T-helper 1 cell (primary cell): ENCODE results near the gene CELA1.
"Not testable (repeated sequence)": the region's sequence is repeated elsewhere in the genome, so short reads cannot be mapped to it uniquely, and the experiment has no call there.

Experiments
- DNase-seq, 5 donors: peaks; one replicate each; pipeline ENCODE4 v3.0.0-alpha.2; 2012 to 2020

CELA1 gene

DNA sequence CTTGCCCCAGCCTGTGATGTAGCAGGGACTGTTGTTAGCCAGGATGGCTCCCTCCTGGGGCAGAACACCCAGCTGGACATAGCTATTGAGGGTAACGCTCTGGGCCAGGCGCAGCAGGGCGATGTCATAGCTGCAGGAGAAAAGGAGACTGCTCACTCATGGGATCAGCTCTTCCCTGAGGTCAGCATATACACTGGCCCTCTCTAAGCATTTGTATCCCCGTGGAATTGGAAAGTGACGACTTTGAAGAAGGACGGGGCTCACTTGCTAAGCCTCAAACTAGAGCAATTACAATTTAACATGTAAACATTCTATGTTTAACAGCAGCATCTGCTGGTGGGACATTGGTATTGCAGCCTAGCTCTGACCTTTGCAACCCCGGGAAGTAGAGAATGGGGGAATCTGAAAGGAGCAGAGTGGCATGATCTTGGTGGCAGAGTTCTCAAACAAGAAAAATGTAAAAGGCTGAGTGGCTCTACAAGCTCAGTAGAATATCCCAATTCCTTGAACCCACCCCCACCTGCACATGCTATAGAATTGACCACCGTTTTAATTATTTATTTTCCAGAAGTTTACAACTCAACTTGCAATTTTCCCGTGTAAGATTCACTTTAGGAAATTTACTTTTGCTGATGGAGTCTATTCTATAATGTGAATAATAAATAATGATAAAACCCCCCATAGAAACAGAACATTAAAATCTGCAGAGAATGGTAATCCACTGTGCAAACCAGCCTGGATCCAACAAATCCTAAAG lies 5.0 kb downstream of the CELA1 start:
- DNase-seq: peak in 4 of 5 donors; percentile 40 to 77 (median 61)

DNA sequence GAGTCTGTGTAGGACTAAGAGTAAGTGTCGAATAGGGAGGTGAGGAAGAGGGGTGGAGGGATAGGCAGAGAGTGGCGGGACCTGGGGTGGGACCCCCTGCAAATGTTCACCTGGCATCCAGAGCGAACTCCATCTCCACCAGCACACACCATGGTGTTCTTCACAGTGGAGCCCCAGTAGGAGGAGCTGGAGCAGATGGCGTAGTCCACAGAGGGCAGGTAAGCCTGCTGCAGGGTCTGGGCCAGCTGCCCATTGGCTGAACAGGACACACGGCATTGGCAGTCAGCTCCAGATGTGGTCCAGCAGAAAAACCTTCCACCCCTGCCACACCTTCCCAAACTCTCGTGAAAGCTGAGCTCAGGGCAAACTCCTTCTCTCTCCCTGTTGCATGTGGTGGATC lies 6.7 kb downstream of the CELA1 start:
- DNase-seq: no peak

DNA sequence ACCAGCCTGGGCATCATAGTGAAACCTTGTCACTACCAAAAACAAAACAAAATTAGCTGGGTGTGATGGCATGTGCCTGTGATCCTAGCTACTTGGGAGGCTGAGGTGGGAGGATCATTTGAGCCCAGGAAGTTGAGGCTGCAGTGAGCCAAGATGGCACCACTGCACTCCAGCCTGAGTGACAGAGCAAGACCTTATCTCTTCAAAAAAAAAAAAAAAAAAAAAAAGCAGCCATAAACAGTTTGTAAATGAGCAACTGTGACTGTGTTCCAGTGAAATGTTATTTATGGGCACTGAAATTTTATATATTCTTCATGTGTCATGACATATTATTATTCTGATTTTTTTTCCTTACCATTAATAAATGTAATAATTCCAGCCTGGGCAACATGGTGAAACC lies 9.1 kb downstream of the CELA1 start:
- not testable (repeated sequence) for DNase-seq

DNA sequence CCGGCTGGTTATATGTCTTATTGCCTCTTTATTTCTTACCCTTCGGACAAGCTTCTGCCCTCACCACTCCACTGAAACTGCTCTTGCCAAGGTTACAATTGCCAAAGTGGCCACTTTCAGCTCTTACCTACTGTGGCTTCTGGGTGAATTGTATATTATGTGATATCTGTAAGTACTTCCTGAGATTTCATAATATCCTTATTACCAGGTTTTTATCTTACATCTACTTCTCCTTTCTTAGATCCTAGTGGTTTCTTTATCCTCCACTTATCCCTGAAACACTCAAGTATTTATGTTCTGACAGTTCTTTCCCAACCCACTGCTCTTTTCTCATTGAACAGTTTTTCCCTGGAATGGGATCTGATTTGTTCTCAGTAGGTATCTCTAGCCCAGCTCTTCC lies 10.5 kb downstream of the CELA1 start:
- no peak for DNase-seq

DNA sequence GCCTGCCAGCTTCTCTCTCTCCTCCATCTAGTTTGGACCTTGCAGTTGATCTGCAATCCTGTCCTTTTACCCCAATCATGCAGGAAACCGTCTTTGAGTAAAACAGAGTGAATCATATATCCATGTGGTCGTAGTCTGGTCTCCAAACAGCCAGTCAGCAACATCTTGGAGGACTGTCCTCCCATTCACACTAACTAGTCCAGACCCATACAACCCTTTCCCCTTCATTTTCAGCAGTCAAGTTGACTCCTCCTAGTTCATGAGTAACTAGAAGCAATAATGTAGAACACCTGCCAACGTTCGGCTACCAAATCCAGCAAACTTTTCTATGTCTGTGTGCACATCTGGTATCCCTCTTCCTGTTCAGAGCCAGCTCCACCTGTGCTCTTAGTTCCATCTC lies 11.7 kb downstream of the CELA1 start:
- no peak for DNase-seq

DNA sequence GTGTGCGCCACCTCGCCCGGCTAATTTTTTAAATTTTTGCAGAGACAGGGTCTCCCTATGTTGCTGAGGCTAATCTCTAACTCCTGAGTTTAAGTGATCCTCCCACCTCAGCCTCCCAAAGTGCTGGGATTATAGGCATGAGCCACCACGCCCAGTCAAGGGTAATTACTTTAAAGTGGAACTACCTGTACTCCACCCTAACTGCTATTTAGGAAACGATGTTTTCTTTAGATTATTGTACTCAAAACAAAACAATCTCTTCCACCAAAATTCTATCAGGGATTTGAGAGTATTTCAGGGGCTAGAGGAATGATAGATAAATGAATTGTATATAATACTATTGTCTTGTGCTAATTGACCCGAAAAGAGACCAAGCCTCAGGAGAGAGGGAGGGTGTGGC lies 12.9 kb downstream of the CELA1 start:
- DNase-seq: no peak

DNA sequence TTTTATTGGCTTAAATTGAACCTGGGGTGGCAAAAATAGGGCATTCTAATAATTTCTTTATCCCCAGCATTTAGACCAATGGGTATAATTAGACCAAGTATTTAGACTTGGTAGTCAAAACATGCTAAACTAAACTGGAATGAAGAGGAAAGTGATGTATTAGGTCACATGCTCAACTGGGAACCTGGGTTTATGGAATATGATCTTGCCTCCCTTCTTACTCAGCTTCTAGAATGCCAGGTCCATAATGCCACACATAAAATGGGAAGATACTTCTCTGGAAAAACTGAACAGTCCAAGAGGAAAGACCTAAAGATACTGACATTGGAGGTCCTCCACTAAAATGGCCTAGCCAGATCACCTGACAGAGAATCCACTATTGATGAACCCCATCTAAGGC lies 16.3 kb downstream of the CELA1 start:
- no peak for DNase-seq

DNA sequence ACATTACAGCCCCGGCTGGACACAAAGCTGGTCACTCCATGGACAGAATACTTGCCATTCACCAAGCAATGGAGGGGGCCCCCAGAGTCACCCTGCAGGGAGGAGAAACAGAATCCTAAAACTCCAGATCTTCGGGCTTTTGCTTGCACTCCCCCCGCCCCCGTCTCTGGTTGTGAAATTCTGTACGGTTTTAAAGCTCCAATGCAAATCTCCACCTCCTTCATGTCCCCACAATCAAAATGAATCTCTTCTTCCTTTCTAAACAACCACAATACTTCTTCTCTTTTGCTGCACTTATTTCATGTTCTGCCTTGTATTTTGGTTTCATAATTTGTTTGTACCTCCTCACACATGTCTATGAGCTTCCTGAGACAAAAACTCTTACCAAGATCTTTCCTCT lies 16.7 kb downstream of the CELA1 start:
- DNase-seq: peak in 1 of 5 donors; percentile 40

DNA sequence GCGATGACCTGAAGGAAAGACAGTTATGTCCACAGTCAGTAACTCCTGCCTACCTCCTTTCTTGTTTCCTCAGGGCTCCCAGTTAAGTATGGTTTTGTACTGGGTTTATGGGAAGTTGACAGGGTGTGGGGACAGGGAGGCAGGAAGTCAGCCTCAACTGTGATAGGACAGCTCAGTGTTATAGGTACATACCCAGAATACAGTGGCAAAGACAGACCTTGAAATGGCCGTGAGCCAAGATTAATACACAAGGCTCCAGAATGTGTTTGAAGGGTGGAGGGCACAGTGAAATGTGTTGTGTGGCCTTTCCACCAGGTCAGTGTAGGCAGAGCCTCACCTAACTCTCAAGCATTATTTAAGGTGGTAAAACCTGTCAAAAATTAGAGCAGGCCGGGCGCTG lies 17.9 kb downstream of the CELA1 start:
- DNase-seq: no peak

DNA sequence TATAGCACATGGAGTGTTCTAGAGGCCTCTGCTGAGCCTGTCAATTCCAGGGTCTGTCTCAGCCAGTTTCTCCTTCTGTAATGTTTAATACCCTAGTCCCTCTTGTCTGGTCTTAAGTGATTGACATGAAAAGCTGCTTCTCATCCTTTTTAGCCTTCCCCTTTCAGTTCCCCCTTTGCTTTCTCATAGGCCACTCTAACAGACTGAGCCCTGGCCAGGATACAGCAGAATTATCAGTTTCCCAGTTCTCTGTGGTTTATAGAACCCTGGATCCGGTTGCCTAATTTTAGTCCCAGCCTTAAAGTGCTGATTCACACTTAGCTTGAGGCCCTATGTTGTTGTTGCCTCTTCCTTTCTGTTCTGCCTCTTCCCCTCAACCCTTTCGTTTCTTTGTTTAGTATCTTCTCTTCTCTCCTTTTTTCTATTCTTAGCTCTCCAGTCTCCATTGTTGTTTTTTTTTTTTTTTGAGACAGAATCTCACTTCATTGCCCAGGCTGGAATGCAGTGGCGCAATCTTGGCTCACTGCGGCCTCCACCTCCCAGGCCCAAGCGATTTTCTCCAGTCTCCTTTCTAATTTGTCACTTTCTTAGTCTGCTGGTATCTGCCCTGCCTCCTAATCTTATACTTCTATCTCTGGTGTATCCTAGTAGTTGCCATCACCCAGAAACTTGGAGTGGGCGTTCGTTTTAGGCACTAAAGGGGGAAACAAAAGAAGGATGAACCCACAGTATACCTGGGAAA lies 19.6 kb downstream of the CELA1 start:
- DNase-seq: peak in 1 of 5 donors; percentile 73

DNA sequence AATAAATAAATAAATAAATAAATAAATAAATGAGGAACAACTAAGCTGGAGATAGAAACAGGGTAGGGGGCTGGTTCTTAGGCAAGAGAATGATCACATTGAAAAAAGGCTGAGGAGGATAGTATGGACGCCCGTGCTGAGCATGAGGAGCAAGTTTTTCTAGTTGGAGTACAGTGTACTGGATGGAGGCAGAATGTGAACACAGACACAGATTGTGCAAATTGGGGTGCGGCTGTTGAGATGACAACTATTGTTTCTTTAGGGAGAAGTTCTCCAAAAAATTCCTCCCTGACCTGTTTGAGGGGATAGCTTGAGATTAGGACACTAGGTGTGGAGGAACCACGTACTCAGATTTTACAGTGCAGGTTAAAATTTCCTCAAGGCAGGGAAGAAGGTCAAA lies 21.5 kb downstream of the CELA1 start:
- DNase-seq: no peak

DNA sequence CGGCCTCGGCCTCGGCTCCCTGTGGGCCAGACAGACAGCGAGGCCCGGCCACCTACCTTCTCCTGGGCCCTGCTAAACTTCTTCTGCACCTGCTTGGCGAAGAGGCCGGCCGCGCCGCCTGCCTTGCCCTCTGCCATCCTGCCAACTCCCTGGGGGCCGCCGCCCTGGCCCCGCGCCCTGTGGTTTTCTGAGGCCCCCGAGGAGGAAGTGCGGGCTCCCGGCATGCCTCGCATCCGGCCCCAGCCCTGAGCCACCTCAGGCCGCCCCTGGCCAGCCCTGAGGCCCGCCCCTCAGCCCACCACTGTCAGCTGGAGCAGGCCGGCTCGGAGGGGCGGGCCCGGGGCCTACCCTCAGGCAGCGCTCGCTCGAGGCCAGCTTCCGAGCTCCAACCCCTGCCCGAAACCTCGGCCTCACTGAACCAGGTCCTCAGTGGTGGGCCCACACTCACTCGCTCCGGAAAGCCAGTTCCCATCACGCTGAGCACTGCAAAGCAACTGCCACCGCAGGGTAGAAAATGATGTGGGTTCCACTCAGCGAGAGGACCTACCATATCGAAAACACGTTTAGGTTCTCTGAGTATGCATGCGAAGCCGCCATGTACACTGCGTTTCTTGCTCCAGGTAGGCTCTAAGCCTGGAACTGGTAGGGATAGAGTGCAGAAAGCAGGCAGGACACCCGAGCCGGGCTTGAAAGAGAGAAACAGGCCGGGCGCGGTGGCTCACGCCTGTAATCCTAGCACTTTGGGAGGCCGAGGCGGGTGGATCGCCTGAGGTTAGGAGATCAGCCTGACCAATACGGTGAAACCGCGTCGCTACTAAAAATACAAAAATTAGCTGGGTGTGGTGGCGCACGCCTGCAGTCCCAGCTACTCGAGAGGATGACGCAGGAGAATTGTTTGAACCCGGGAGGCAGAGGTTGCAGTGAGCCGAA lies 22.2 kb downstream of the CELA1 start, which contains the start of gene BIN2:
TSS of gene BIN2 (minus strand) at position 209 of the 930 bp plus-strand sequence. CDS start at position 137, 72 bp downstream.
- peak; percentile 43 to 87 (median 55) for DNase-seq

DNA sequence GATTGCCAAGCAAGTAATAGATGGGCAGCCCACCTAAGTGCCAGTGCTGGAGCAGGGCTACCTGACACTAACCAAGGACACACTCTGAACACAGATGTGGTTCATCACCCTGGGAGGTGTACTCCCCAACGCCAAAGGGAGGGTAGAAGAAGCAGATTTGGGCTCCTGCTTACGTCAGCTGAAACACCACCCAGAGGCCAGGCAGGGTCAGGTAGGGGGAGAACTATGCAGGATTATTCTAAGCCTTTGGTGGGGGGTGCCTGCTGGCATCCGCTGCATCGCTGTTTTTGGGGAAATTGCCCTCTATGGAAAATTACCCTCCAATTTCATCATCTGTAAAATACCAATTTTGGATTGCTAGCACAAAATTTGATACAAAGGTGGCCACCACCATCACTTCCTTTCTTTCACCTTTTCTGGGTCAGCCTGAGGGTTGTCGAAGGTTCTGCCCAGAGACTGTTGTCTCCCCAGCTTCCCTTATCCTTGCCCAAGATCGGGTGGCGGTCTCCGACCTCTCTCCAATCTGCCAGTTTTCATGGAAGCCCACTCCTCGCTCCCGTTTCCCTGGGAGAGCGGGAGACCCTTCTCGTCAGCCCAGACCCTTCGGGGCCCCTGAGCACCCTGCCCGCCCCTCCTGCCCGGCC lies 23.0 kb downstream of the CELA1 start:
- peak; percentile 14 to 79 (median 39) for DNase-seq

DNA sequence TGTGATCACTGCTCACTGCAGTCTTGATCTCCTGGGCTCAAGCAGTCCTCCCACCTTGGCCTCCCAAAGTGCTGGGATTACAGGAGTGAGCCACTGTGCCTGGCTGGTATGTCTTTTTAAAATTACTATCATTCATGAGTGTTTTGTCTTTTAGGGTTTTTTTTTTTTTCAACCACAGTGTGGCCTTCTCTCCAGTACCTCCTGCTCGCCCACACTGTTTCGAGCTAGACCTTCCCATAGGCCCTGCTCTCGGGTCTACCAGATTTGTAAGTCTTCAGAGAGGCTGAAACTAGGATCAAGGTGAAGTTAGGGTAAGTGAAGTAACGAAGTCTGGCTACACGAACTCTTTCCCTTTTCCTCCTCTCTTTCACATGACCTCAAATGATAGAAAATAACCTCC lies 24.0 kb downstream of the CELA1 start:
- DNase-seq: peak in 1 of 5 donors; percentile 30

DNA sequence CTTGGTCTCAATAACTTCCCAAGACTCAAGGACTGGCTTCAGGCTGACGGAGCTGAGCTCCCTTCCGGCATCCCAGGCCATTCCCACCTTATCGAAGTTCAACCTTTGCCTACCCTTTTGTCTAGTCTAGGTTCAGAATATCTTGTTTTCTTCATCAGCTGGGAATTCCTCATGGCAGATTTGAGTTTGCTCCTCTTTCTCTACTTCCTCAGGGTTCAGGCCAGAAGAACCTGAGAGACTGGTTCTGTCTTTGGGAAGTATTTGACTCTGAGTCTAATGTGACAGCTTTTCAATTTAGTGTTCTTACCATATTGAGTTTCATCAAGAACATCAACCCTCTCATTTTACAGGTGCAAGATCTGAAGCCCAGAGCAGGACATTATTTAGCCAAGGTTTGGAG lies 24.6 kb downstream of the CELA1 start:
- no peak for DNase-seq

DNA sequence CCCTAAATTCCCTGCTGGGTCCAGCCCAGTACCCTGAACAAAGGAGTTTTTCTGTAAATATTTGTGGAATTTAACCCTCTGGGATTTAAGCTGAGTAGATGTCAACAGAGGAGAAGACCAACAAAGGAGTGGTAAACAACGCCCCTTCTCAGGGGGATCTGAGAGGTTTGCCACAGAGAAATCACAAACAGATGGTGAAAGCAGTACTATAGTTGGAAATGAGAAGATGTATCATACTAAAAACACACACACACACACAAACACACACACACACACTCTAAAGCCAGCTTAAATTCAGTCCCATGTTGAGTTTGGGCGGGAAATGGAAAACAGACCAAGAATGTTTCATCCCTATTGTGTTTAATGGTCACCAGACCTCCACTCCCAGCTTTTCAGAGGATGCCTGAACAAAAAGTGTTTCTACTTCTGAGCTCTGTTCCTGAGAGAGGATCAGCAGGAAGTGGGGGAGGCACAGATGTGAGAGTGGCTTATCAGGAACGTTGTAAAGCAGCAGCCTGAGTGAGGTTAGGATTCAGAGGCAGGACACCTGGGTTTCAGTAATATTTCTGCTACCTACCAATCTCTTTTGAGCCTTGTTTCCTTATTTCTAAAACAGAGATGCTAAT lies 25.7 kb downstream of the CELA1 start:
- peak in 1 of 5 donors; percentile 38 for DNase-seq

DNA sequence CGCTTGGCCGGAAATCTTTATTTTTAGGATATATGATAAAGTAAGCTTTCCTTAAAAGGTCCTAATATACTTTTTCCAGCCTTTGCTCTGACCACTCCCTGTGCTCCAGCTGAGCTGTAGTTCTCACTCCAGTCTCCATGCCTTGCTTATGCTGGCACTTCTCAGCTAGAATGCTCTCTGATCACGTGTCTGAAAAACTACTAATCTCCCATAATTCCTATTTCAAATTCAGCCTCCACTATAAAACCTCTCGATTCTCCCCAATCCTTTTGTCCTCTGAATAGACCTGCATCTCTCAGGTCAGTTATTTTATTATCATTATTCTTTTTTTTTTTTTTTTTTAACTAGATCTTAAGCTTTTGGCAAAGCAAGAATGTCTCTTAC lies 26.2 kb downstream of the CELA1 start:
- no peak for DNase-seq

DNA sequence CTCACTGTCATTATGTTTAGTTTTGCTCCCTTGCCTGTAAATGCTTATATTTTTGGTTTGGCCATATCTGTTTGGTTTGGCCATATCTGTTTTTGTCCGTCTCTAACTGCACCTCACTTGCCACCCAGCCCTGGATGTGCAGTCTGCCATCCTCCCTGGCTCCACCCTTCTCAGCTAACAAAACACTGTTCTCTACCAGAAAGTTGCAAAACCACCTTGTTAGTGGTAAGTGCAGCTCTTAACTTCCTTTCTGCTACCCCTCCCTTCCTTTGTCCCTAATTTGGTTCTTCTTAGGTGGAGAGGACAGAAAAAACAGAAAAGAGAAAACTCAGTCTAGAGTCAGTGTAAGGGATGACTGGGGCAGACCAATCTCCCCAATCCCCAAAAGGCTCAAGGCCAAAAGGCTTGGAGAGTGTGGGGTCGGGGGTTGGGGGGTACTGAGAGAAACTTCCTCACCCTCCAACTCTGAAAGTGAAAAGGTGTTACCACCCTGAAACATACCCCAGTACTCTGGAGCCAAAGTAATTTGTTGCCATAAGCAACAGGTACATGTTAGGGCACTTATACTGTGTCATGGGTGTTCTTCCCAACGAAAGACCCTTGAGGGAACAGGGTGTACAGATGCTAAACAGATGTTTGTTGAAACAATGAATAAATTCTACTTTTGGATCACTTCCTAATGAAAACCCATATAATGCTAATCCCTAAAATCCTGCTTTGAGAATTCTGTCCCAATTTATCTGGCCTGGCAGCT lies 27.5 kb downstream of the CELA1 start:
- DNase-seq: peak in 3 of 5 donors; percentile 17 to 85 (median 25)

DNA sequence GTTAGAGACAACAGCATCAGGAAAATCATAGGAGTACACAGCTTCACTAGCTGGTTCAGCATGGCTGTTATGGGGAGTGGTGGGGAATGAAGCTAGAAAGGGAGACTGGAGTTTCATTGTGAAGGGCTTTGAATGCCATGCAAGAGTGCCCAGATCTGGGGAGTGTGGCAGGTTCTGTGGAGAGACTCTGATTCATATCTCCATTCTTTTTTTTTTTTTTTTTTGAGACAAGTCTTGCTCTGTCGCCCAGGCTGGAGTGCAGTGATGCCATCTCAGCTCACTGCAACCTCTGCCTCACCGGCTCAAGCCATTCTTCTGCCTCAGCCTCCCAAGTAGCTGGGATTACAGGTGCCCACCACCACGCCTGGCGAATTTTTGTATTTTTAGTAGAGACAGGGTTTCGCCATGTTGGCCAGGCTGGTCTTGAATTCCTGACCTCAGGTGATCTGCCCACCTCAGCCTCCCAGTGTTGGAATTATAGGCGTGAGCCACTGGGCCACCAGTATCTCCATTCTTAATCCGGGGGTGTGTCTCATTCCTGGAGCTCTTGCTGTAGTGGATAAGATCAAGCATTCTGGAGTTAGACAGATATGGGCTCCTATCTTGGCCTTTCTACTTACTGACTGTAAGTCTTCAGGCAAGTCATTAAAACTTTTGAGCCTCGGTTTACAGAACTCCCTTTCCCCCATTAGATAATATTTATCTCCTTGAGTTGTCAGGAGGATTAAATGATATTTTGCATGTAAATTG lies 28.2 kb downstream of the CELA1 start:
- not testable (repeated sequence) for DNase-seq

DNA sequence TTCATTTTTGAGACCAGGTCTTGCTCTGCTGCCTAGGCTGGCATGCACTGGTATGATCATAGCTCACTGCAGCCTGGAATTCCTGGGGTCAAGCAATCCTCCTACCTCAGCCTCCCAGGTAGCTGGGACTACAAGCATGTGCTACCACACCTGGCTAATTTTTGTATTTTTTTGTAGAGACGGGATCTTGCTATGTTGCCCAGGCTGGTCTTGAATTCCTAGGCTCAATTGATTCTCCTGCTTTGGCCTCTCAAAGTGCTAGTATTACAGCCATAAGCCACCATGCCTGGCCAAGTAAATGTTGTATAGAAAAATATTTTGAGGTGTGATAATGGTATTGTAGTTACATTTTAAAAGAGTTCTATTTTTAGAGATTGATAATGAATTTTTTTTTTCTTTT lies 35.1 kb downstream of the CELA1 start:
- no peak for DNase-seq
